Measurements from ENCODE around the gene CYBC1. TPM values are rescaled to one million over a fixed set of nuclear protein-coding genes. Genes with fewer than 3 reads are reported as not detected.

The CYBC1 gene
- total and polyA plus RNA-seq, 2 of the 8 experiments (the other 6 are each of a cell fraction or from before 2014, with no cell fraction given) = 74.6 to 81.4 TPM

DNA sequence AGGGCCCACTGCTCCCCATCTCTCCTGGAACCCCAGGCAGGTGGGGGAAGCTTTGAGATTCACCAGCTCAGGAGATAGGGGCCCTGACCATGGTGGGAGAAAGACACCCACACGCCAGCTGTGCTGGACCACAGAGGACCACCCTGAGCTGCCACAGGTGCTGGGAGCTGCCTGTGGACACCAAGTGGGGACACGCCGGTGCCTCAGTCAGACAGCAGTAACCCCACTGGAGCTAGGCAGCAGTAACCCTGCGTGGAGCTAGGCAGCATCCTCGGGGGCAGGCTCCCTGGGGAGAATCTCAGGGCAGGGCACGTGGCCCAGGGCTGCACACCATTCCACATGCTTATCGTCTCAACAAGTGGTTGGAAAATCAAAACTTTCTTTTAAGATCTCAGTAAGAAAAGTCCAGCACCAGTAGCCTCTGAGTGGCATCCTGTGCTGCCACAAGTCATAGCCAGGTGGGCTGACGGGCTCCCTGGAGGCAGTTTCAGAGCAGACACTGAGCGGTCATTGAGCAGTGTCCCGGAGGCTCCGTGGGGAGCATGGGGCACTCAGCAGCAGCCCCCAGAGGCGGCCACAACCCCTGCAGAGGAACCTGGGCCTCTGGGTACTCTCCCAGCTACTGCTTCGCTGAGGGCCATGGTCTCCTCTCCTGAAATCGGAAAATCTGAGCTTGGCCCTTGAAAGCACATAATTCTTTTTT is 40.4 kb downstream of the CYBC1 start (continued):
- TF ChIP-seq POU5F1 (IDR thresholded peaks at IDR 0.05; ENCODE audit: low read depth, low read length) (no peak), RBBP5 (IDR thresholded peaks at IDR 0.05; ENCODE audit: borderline replicate concordance, low read depth, low read length) (no peak), CBX8 (IDR thresholded peaks at IDR 0.05; ENCODE audit: borderline replicate concordance, low read depth, low read length) (no peak), SP2 (IDR thresholded peaks at IDR 0.05; ENCODE audit: low read length) (no peak)

Measured in H1 (cell line).